Measurements from ENCODE around the gene BRAT1. TPM values are rescaled to one million over a fixed set of nuclear protein-coding genes. Genes with fewer than 3 reads are reported as not detected.

BRAT1 gene
- total RNA-seq, 2 donors from 2014 or later = 42.1 to 42.7 TPM

DNA sequence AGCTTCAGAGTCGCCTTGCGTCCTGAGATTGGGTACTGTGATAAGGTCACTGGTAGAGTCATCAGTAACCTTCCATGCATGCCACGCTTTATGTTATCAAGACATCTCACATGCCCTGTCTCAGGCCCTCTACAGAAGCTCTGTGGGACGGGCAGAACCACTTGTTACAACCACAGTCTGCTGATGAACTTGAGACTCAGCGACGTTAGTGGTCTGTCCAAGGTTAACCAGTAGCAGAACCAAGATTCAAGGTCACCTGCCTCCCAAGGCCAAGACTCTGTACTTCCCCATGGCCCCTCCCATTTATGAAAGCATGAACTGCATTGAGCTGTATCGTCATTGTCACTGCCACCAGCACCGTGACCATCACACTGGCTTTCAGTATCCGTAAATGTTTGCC lies 18.4 kb upstream of the BRAT1 start:
- Mint-ChIP-seq H3K36me3 (ENCODE audit: low read depth) (peaks cover 28% of the 10 kb centered on the region), H3K9me3 (no peaks in the 10 kb centered on the region), H3K27me3 (ENCODE audit: insufficient read depth) (no peaks in the 10 kb centered on the region), H3K4me1 (peaks cover 21% of the 10 kb centered on the region), H3K4me3 (no peak overlapping the region), H3K27ac (no peak overlapping the region)
- peaks cover 17% of the 10 kb centered on the region for H3K4me1 ChIP-seq (ENCODE audit: control insufficient read depth, insufficient read depth, low read length)
- no peak for TF ChIP-seq CTCF (conservative IDR thresholded peaks at IDR 0.05)
- no peaks in the 10 kb centered on the region for H3K27me3 ChIP-seq (ENCODE audit: control insufficient read depth, insufficient read depth, low read length, poor library complexity, severe bottlenecking)
- WGBS, 2 experiments (ENCODE audit: insufficient coverage in 1 of 2, insufficient read length in 1 of 2) = 96 to 97% methylated on average over 8 to 9 of the region's 9 CpGs
- DNase-seq = no peak
- no peak overlapping the region for H3K9ac ChIP-seq (ENCODE audit: extremely low read depth, low read length, poor library complexity, severe bottlenecking)
- H3K4me3 ChIP-seq (ENCODE audit: low read length) = no peak overlapping the region
- H3K9me3 ChIP-seq (ENCODE audit: control insufficient read depth, low read length) = no peaks in the 10 kb centered on the region
- no peak overlapping the region for H3K27ac ChIP-seq (ENCODE audit: low read depth, low read length)
- peaks cover 17% of the 10 kb centered on the region for H3K36me3 ChIP-seq (ENCODE audit: control insufficient read depth, insufficient read depth, low read length)

DNA sequence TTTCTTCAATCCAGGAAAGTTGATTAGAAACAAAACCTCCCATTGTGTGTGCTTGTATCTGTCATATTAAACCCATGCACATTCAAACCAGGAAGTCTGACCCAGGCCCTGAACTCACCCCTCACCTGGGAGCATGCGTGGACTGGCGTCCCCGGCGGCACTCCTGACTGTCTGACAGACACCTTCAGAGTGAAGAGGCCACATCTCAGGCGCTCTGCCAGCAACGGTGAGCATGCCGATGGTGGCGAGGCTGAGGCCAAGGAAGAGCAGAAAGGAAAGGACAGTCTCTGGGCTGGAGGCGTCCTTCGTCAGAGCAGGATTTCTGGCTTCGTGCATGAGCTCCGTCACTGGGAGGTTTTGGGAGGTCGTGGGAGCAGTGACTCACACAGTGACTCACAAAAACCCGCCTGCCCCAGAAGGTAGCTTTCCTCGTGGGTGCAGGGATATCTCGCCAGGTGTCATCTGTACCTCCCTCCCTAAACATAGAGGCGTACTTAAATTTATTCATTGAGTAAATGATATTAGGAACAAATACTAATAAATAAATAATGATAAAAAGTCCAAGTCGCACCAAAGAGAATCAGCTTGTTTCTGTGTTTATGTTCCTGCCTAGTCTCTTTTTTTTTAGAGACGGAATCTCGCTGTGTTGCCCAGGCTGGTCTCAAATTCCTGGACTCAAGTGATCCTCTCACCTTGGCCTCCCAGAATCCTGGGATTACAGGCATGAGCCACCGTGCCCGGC lies 16.9 kb upstream of the BRAT1 start:
- peak overlapping the region; percentile 25 for H3K9ac ChIP-seq (ENCODE audit: extremely low read depth, low read length, poor library complexity, severe bottlenecking)
- H3K36me3 ChIP-seq (ENCODE audit: control insufficient read depth, insufficient read depth, low read length) = peaks cover 17% of the 10 kb centered on the region
- H3K9me3 ChIP-seq (ENCODE audit: control insufficient read depth, low read length) = no peaks in the 10 kb centered on the region
- no peak for DNase-seq
- Mint-ChIP-seq H3K27me3 (ENCODE audit: insufficient read depth) (no peaks in the 10 kb centered on the region), H3K36me3 (ENCODE audit: low read depth) (peaks cover 27% of the 10 kb centered on the region), H3K4me3 (no peak overlapping the region), H3K27ac (peak overlapping the region; percentile 69), H3K4me1 (peaks cover 25% of the 10 kb centered on the region), H3K9me3 (no peaks in the 10 kb centered on the region)
- H3K4me3 ChIP-seq (ENCODE audit: low read length) = no peak overlapping the region
- H3K27me3 ChIP-seq (ENCODE audit: control insufficient read depth, insufficient read depth, low read length, poor library complexity, severe bottlenecking) = no peaks in the 10 kb centered on the region
- H3K27ac ChIP-seq (ENCODE audit: low read depth, low read length) = no peak overlapping the region
- TF ChIP-seq CTCF (conservative IDR thresholded peaks at IDR 0.05) = no peak
- 91 to 97% methylated on average over 18 to 21 of the region's 22 CpGs for WGBS, 2 experiments (ENCODE audit: insufficient coverage in 1 of 2, insufficient read length in 1 of 2)
- peaks cover 21% of the 10 kb centered on the region for H3K4me1 ChIP-seq (ENCODE audit: control insufficient read depth, insufficient read depth, low read length)

DNA sequence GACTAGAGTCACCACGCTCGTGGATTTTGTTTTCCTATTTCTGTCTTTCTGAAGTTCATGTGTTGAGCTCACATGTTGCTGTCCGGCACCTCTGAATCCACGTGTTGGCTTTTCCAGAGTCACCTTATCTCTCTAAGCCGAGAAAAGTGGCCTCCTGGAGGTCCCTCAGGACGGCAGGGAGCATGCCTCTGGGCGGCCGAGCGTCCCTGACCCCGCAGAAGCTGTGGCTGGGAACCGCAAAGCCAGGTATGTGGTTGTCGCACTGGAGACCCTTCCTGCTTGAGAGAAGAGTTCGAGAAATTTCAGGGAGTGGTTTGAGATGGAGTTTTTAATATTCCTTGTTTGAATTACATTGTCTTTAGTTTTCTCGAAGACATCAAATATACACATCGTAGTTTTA lies 16.1 kb upstream of the BRAT1 start:
- Histone ChIP-seq H3K4me1 (ENCODE audit: control insufficient read depth, insufficient read depth, low read length) (peaks cover 26% of the 10 kb centered on the region), H3K9me3 (ENCODE audit: control insufficient read depth, low read length) (no peaks in the 10 kb centered on the region), H3K4me3 (ENCODE audit: low read length) (no peak overlapping the region), H3K27me3 (ENCODE audit: control insufficient read depth, insufficient read depth, low read length, poor library complexity, severe bottlenecking) (no peaks in the 10 kb centered on the region), H3K27ac (ENCODE audit: low read depth, low read length) (no peak overlapping the region), H3K36me3 (ENCODE audit: control insufficient read depth, insufficient read depth, low read length) (peaks cover 17% of the 10 kb centered on the region), H3K9ac (ENCODE audit: extremely low read depth, low read length, poor library complexity, severe bottlenecking) (no peak overlapping the region)
- H3K4me3 Mint-ChIP-seq = no peak overlapping the region
- peaks cover 25% of the 10 kb centered on the region for H3K4me1 Mint-ChIP-seq
- 90 to 92% methylated on average over 14 to 15 of the region's 15 CpGs for WGBS, 2 experiments (ENCODE audit: insufficient coverage in 1 of 2, insufficient read length in 1 of 2)
- peak overlapping the region; percentile 58 for H3K27ac Mint-ChIP-seq
- no peak for TF ChIP-seq CTCF (conservative IDR thresholded peaks at IDR 0.05)
- no peaks in the 10 kb centered on the region for H3K9me3 Mint-ChIP-seq
- H3K27me3 Mint-ChIP-seq (ENCODE audit: insufficient read depth) = no peaks in the 10 kb centered on the region
- H3K36me3 Mint-ChIP-seq (ENCODE audit: low read depth) = peaks cover 20% of the 10 kb centered on the region
- no peak for DNase-seq

Measured in endodermal cell (in vitro differentiated cells).